DMS 273 (cell line): ENCODE measurements around the gene YAP1.

Experiments used
- DNase-seq: peaks from one replicate; lab custom pipeline; 2025; ENCODE audit not compliant: unreplicated experiment; lab: John Stamatoyannopoulos, UW

Gene YAP1

DNA sequence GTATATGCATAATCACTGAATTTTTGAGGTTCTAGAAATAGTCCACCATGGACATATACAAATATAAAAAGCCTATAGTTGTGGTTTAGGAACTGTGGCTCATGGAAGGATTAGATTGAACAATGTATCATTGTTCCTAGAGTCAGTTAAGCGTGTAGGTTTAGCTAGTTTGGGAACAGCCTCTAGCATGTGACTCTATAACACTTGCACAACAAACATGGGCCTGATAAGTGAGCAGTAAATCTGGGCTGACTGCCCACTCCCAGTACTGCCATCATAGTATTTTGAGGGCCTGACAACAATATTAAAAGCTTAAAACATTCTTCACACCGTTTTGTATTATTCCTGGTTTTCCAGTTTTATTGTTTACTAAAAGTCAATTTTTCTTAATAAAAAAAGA lies 47.0 kb downstream of the YAP1 start:
- no peak for DNase-seq

GRCh38 chr11:102158164-102158735 lies 48.0 kb downstream of the YAP1 start:
- no peak for DNase-seq

DNA sequence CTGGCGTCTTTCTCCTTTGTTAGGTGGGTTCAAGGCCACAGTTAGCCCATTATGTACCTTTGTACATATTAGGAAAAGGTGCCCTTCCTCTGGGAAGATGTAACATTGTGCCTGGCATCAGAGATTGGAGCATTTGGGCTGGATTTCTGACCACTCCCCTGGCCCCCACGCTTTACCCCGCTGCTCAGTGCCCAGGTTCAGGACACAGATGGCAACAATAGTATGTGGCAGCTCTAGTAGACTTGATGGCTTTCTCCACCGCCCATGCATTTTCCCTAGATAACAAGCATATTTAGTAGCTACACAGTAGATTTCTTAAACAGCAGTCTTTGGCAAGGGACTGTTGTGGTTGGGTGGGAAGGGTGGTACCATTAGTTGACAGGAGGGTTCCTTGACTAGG lies 53.1 kb downstream of the YAP1 start:
- no peak for DNase-seq

- DNase-seq = no peak
Measured at GRCh38 chr11:102166175-102167064, 56.2 kb downstream of the YAP1 start.

- DNase-seq = no peak
Measured at GRCh38 chr11:102168481-102168880, 58.2 kb downstream of the YAP1 start.

DNA sequence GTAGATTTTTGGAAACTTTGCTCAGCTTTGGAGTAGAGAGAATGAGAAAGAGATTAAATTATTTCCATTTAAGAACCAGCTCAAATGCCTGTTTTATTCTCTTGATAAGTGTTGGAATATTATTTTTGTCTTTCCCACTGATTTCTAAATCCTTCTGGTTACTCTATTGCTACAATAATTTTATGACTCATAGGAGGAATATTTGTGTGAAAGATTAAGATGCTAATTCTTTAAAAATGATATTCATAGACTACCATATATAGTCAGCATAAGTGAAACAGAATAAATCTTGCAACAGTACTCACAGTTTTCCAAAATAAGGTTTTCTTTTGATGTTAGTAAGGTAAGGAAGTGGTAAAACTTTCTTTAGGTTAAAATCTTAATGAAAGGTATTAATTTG lies 60.9 kb downstream of the YAP1 start:
- no peak for DNase-seq

DNA sequence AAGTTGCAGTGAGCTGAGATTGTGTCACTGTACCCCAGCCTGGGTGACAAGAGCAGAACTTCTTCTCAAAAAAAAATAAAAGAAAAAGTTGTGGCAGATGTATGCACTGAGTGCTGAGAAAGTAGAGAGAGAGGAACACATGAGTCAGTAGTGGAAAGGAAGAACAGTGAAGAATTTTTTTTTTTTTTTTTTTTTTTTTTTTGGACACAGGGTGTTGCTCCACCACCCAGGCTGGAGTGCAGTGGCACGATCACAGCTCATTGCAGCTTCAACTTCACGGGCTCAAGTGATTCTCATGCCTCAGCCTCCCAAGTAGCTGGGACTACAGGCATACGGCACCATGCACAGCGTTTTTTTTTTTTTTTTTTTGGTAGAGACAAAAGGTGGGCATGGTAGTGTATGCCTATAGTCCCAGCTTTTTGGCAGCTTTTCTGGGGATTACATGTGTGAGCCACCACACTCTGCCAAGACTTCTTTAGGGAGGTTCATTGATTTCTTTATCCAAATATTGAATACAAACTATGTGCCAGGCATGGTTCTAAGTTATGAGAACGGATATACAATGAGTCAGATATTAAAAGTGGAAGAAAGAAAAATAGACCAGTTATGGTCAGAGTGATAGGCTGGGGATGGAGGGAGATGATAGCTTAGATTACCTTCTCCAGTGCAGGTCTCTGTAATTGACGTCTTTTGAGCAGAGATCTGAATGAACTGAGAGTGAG lies 62.0 kb downstream of the YAP1 start:
- DNase-seq = no peak

- DNase-seq = no peak
Measured at GRCh38 chr11:102177126-102177525, 66.9 kb downstream of the YAP1 start.

DNA sequence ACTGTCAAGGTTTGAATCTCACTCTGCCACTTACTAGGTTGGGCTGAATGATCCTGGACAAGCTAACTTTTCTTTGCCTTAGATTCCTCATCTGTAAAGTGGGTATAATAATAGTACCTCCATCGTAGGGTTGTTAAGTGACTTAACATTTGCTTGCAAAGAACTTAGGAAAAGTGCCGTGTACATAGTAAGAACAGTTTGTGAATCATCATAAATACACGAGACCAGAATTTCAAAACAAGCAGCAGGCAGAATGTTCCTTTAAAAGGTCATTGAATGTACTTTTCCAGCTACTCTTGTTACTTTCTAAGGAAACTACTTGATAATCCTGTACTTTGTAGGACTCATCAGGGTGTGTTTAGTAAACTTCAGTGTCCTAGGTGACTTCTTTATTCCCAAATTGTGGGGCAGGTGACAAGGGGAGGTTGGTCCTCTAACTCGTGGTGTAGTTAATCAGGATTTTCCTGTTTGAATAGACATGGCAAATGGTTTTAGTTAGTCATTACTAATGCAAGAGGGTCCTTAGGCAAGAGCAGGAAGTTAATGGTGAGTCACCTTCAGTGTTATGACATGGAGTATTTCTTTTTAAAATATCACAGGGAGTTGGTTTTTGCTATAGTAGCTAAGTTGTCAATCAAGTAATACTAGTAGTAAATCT lies 67.9 kb downstream of the YAP1 start:
- DNase-seq = no peak

DNA sequence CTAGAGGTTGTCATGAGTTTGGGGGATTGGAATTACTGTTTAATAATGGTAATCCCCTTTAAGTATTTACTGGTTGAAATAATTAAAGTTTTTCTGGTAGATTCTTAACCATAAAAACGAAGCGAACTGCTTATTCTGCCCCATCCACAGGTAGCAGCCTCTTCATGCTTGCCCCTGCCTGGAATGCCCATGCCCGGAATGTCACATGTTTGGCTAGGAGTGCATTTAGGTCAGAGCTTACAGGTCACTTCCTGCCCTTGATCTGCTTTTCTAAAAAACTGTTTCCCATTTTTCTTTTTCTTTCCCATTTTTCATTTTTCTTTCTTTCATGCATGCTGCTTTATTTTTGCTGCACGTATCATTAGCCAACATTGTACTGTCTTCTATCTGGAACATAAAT lies 69.1 kb downstream of the YAP1 start:
- DNase-seq = no peak

DNA sequence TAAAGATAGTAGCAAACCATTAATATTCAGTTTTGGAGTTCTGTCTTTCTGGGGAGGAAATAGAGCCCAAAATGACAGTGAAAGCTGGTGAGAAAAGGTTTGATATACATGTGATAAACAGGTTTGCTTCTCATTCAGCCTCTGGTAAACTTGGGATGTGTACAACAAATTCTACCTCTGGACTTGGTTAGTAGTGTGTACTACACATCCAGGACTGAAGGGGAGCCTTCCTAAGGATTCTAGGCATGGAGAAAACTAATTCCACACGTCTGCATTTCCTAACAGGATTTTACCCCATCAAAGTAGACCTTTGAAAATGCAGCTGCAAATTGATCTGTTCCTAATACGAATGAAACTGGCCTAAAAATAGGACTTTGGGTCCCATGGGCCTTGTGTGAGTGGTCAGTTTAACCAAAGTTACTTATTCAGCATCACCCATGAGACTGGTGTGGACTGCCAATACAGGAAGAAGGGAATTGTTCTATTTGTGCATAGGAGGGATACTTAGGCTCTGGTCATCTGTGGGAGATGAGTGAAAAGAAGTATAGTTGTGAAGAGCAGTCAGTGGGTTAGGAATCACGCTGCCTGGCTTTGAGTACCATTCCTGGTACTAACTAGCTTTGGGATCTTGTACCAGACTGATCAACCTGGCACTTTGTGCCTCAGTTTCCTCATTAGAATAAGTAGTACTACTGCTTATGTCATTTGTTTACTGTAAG lies 74.2 kb downstream of the YAP1 start:
- DNase-seq = no peak

DNA sequence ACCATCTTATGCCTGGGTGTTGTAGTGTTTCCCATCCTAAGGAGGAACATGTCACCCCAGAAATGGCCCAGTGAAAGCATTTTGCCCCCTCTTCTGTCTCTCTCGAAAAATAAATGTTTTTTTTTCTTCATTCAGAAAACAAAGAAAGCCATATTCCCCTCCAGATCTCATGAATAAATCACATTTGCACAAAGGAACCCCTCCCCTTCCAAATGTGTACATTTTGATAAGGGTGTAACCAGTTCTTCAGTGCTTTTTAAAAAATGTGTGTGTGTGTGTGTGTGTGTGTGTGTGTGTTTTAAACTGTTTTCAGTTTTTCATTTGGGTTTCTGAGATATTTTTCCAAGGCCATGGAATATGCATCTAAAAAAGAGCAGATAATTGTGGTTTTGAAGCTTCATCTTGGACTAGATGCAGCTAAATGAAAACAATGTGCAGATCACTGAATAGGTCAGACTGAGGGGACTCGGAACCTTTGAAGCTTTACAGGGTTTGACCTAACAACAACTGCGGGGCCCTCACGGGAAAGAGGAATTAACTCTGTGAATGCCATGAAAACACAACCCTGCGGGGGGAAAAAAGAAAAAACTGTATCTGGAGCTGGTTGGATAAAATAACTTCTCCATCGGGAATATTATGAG lies 76.4 kb downstream of the YAP1 start:
- no peak for DNase-seq

DNA sequence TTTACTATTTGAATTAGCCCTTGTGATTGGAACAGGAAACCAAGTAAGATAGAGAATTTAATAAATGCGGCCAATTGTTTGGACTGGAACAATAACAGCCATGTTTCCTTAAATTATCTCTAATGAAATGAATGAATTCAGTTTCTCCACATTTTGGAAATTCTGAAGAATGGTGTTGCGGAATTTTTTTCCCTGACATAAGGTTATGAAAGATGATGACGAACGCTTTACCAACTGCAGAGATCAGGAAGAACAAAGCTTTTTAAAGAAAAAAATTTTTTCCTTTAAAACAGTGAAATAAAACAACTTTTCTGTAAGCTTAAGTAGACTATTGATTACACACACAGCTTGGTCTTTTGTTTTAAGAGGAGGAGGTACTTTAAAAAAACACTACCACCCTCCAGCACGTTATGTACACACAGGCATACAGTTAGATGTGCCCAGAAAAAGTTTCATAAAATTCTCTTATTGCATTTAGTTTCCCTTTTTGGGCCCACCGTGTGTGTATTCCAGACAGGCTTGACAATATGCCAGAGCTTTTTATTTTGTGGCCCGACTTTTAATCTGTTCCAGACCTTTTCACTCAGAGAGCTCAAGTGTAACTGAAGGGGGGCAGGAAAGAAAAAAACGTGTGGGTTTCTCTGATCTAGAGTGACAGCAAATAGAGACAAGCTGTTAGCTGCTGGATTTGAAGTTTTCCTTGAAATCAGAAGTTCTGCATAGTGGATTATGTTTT lies 77.3 kb downstream of the YAP1 start:
- no peak for DNase-seq

DNA sequence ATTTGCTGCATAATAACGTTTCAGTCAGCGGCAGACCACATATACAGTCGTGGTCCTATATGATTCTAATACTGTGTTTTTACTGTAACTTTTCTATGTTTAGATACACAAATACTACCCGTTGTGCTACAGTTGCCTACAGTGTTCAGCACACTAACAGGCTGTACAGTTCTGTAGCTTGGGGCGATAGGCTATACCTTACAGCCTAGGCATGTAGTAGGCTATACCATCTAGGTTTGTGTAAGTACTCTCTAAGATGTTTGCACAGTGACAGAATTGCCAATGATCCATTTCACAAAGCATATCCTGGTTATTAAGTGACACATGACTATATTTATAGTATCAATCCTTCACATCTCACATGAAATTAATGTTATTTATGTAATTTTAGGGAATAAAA lies 78.2 kb downstream of the YAP1 start:
- DNase-seq = no peak

DNA sequence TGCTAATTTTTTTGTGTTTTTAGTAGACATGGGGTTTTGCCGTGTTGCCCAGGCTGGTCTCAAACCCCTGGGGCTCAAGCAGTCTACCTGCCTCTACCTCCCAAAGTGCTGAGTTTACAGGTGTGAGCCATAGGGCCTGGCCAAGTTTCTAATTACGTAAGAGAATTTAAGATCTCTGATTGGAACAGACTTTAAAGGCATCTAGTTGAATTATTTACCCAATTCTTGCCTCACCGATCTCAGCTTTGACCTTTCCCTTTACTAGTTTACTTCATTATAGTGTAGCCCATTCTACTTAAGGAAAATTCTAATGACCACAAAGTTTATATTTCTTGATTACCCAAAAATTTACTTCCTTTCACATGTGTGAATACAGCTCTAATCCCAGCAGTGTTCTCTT lies 81.6 kb downstream of the YAP1 start:
- no peak for DNase-seq

GRCh38 chr11:102192349-102193066 lies 82.3 kb downstream of the YAP1 start:
- DNase-seq = no peak

- DNase-seq = no peak
Measured at GRCh38 chr11:102194257-102194656, 84.0 kb downstream of the YAP1 start.

GRCh38 chr11:102194990-102195389 lies 84.7 kb downstream of the YAP1 start:
- no peak for DNase-seq

DNA sequence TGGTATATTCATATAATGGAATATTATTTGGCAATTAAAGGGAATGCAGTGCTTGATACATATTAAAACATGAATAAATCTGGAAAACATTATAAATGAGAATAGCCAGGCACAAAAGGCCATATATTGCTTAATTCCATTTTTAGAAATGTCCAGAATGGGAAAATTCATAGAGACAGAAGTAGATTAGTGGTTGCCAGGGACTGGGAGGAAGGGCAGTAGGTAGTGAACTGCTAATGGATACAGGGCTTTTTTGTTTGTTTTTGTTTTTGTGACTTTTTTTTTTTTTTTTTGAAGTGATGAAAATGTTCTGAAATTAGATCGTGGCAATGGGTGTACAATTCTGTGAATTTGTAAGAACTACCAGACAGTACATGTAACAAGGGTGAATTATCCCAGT lies 86.1 kb downstream of the YAP1 start:
- no peak for DNase-seq
